Pancreas (tissue), 10 donors: ENCODE measurements around the gene BTBD9. TPM values are rescaled to one million over a fixed set of nuclear protein-coding genes. Genes with fewer than 3 reads are reported as not detected.

Experiments
- ATAC-seq, 4 donors: fragments of 200-7000 bp; cut with Tn5 transposase; one replicate each; pipeline versions ENCODE4 v1.8.0 to v1.9.1; 2020; ENCODE audit warnings: mild to moderate bottlenecking in 4 of 4, moderate library complexity in 4 of 4
- DNase-seq, 6 donors: peaks; one replicate each; pipeline ENCODE4 v3.0.0-alpha.2; 2020
- FAIRE-seq: peaks from 2 replicates; lab custom pipeline; 2012; peaks lifted over from hg19 to GRCh38; lab: Jason Lieb, UNC
- H3K27ac ChIP-seq, 4 donors: fragments of 200-600 bp; sonication (generic); 1 replicate in 3 of 4; 2 replicates in 1 of 4; pipeline versions ENCODE4 v1.5.0 to v1.8.0; 2020
- H3K27me3 ChIP-seq, 4 donors: fragments of 200-600 bp; one replicate each; pipeline ENCODE4 v1.8.0; 2021
- H3K36me3 ChIP-seq, 3 donors: fragments of 200-600 bp; sonication (generic) in 1 of 3; one replicate each; pipeline versions ENCODE4 v1.5.0 to v1.8.0; 2020 to 2021
- H3K4me1 ChIP-seq, 3 donors: fragments of 200-600 bp; one replicate each; pipeline ENCODE4 v1.8.0; 2021
- H3K4me3 ChIP-seq, 4 donors: fragments of 200-600 bp; sonication (generic) in 2 of 4; one replicate each; pipeline versions ENCODE4 v1.5.0 to v1.8.0; 2020 to 2021
- H3K9me3 ChIP-seq, 4 donors: fragments of 200-600 bp; one replicate each; pipeline ENCODE4 v1.8.0; 2021
- WGBS, 2 donors: extraction: QIAGEN DNeasy Blood & Tissue Kit; methylation state at CpG; one replicate each; pipeline ENCODE4 v1.1.7; 2013; 5-methylcytosine and 5-hydroxymethylcytosine counted together
- intact Hi-C, 3 donors: fragments of 100-400 bp; cut with DNase I; formaldehyde crosslinking; loops; one replicate each; pipeline versions ENCODE4 v1.11.1 to v1.14.2; 2022
- polyA plus RNA-seq, 2 donors: library from polyadenylated mRNA; stranded (reverse); fragments of 200-250 nt; gene quantifications; one replicate each; pipeline ENCODE4 v1.2.3, GENCODE V29; 2013
- total RNA-seq, 6 donors: library from RNA; stranded (reverse); fragmentation: NEBNext Ultra II Directional in 4 of 6; extraction: Animal tissue kit (Norgen Biotek cat#: 25700) in 4 of 6; gene quantifications; one replicate each; pipeline versions ENCODE4 v1.2.1 to v1.2.4, GENCODE V29; 2021 to 2023
- TF ChIP-seq, protein P1 (sequence below), 4 donors: fragments of 200-600 bp; sonication (generic) in 3 of 4; IDR thresholded peaks; one replicate each; pipeline versions ENCODE4 v1.5.0 to v1.8.0; 2021; ENCODE audit warnings: antibody characterized with exemption in 4 of 4
- donor health status: healthy with polysubstance abuse.
- donor health status: DM: no; HTN: no; CAD: no; lungs with moderate emphysema.
- donor health status: DM: no; HTN: no; CAD: no.
- donor health status: control.
- donor health status: control.
- donor health status: Bipolar disorder and iron deficiency.
- donor health status: DM: yes; HTN: yes; CAD: no.
- donor health status: DM: no; HTN: no; CAD: no.
- donor health status: DM: no; HTN: no; CAD: no.
- donor health status: DM: yes; HTN: yes; CAD: no.

Gene BTBD9
- total and polyA plus RNA-seq, 8 donors = 2.2 to 11.0 (median 7.1) TPM

DNA sequence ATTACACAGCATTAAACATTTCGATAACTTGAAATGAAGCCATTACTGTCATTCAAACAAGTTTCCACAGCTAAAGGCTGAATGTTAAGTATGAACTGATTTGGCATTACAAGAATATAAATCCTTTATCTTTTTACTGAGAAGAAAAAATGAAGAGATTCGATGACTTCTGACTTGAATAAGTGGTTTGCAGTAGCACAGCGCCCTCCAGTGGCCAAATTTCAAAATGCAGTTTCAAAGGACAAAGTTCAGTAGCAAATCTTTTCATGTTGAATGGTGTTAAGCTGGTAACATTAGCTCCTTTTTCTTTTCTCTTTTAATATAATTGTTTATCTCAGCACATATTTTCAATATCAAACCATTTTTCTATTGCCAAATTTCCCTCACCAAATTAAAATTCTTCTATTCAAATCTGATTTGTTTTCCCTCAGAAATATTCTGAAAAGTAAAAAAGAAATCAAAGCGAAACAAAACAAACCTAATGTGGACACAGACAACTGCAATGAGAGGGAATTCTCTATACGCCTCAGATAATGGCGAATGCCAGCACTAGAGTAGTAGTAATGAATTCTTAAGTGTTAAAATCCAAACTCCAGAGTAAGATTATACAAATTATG lies 145.7 kb downstream of the BTBD9 start:
- peak; percentile 96 for FAIRE-seq

DNA sequence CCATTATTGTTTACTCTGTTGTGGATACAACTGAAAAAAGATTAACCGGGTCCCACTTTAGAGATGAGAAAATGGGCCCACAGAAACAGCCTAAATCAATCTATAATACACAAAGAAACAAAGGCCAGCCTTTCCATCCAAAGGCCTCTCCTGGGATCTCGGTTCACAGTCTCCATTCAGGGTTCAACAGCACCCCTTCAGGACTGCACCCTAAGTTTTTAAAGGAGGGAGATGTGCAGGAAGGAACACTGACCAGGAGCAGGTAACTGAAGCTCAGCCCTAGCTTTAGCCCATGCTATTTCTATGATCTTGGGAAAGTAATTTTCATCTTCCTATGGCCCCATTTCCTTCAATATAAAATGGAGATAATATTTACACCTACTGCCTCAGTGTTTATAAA lies 147.7 kb downstream of the BTBD9 start:
- TF ChIP-seq, protein P1, sequence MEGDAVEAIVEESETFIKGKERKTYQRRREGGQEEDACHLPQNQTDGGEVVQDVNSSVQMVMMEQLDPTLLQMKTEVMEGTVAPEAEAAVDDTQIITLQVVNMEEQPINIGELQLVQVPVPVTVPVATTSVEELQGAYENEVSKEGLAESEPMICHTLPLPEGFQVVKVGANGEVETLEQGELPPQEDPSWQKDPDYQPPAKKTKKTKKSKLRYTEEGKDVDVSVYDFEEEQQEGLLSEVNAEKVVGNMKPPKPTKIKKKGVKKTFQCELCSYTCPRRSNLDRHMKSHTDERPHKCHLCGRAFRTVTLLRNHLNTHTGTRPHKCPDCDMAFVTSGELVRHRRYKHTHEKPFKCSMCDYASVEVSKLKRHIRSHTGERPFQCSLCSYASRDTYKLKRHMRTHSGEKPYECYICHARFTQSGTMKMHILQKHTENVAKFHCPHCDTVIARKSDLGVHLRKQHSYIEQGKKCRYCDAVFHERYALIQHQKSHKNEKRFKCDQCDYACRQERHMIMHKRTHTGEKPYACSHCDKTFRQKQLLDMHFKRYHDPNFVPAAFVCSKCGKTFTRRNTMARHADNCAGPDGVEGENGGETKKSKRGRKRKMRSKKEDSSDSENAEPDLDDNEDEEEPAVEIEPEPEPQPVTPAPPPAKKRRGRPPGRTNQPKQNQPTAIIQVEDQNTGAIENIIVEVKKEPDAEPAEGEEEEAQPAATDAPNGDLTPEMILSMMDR (IDR thresholded peaks at IDR 0.05) = no peak
- 71 to 73% methylated on average over 2 of the region's 2 CpGs for WGBS, 2 donors
- intact Hi-C loops = no loop called here
- Histone ChIP-seq H3K4me3 (no peak overlapping the region), H3K27ac (no peak overlapping the region), H3K36me3 (no peaks in the 10 kb centered on the region), H3K27me3 (no peaks in the 10 kb centered on the region), H3K4me1 (no peaks in the 10 kb centered on the region), H3K9me3 (no peaks in the 10 kb centered on the region)
- no peak for ATAC-seq
- no peak for FAIRE-seq
- DNase-seq = no peak

More for the DNA sequence above, 145.7 kb downstream of the BTBD9 start:
- DNase-seq (peak in 5 of 6 donors; percentile 35 to 80 (median 62)), ATAC-seq (peak; percentile 60 to 82 (median 76))
- intact Hi-C loops = no loop called here
- Histone ChIP-seq H3K4me1 (no peaks in the 10 kb centered on the region), H3K27ac (no peak overlapping the region), H3K9me3 (no peaks in the 10 kb centered on the region), H3K4me3 (no peak overlapping the region), H3K36me3 (no peaks in the 10 kb centered on the region), H3K27me3 (no peaks in the 10 kb centered on the region)
- TF ChIP-seq, protein P1 (IDR thresholded peaks at IDR 0.05) = peak; percentile 79 to 95 (median 88)
- WGBS, 2 donors = 31 to 33% methylated on average over 6 of the region's 6 CpGs

DNA sequence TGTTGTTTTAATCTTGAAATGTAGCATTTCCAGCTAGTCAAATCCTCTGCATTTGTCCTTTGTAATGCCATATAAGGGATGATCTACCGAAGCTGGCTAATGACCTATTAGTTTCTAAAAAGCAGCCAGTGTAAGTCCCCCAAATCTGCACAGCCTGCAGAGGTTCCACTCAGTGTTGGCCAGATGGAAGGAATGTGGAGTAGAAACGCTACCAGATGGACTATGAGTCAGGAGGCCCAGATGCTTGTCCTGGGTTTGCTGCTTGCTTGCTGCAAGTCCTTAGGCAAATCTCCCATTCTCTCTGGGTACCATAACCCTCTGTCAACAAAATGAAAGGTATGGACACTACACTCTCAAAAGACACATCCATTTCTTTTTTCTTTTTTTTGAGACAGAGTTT lies 149.8 kb downstream of the BTBD9 start:
- ATAC-seq (no peak), DNase-seq (no peak), FAIRE-seq (no peak)
- 88 to 90% methylated on average over 2 of the region's 2 CpGs for WGBS, 2 donors
- intact Hi-C loops = no loop called here
- H3K4me3 ChIP-seq = no peak overlapping the region
- H3K27me3 ChIP-seq = no peaks in the 10 kb centered on the region
- H3K27ac ChIP-seq = no peak overlapping the region
- TF ChIP-seq, protein P1 (IDR thresholded peaks at IDR 0.05) = no peak
- no peaks in the 10 kb centered on the region for H3K36me3 ChIP-seq
- H3K9me3 ChIP-seq = no peaks in the 10 kb centered on the region
- no peaks in the 10 kb centered on the region for H3K4me1 ChIP-seq

DNA sequence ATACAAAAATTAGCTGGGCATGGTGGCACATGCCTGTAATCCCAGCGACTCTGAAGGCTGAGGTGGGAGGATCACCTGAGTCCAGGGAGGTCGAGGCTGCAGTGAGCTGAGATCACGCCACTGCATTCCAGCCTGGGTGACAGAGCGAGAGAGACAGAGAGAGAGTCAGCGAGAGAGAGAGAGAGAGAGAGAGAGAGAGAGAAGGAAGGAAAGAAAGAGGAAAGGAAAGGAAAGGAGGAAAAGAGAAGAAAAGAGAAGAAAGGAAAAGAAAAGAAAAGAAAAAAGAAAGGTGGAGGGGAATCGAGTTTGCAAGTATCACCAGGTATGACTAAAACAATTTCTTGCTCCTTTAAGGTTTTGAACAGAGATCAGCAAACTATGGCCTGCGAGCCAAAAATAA lies 152.3 kb downstream of the BTBD9 start:
- TF ChIP-seq, protein P1 (IDR thresholded peaks at IDR 0.05) = no peak
- intact Hi-C loops = no loop called here
- Histone ChIP-seq H3K4me1 (no peaks in the 10 kb centered on the region), H3K27ac (no peak overlapping the region), H3K36me3 (no peaks in the 10 kb centered on the region), H3K27me3 (no peaks in the 10 kb centered on the region), H3K4me3 (no peak overlapping the region), H3K9me3 (no peaks in the 10 kb centered on the region)
- no peak for ATAC-seq
- WGBS, 2 donors = 88 to 92% methylated on average over 7 of the region's 7 CpGs
- FAIRE-seq = no peak
- DNase-seq = no peak

DNA sequence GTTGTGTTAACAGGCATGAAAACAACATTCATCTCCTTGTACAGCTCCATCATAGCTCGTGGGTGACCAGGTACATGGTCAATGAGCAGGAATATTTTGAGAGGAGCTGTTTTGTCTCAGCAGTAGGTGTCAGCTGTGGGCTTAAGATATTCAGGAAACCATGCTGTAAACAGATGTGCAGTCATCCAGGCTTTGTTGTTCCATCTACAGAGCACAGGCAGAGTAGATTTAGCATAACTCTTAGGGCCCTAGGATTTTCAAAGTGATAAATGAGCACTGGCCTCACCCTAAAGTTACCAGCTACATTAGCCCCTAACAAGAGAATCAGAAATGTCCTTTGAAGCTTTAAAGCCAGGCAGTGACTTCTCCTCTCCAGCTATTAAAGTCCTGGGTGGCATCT lies 154.2 kb downstream of the BTBD9 start:
- TF ChIP-seq, protein P1 (IDR thresholded peaks at IDR 0.05) = no peak
- FAIRE-seq (no peak), DNase-seq (no peak), ATAC-seq (no peak)
- H3K27me3 ChIP-seq = no peaks in the 10 kb centered on the region
- intact Hi-C loops = no loop called here
- H3K36me3 ChIP-seq = no peaks in the 10 kb centered on the region
- H3K27ac ChIP-seq = no peak overlapping the region
- H3K9me3 ChIP-seq = no peaks in the 10 kb centered on the region
- H3K4me1 ChIP-seq = no peaks in the 10 kb centered on the region
- WGBS, 2 donors = 86% methylated on average over 1 of the region's 1 CpG
- H3K4me3 ChIP-seq = no peak overlapping the region
